Left lung (tissue), 10 donors: ENCODE results near the gene ACTR2. TPM values are rescaled to one million over a fixed set of nuclear protein-coding genes. Genes with fewer than 3 reads are reported as not detected.

Experiments used
- ATAC-seq: fragments of 200-7000 bp; cut with Tn5 transposase; one replicate; pipeline ENCODE4 v1.9.1; 2020; ENCODE audit warnings: moderate library complexity
- DNase-seq, 4 donors: peaks; one replicate each; pipeline ENCODE4 v3.0.0-alpha.2; 2013 to 2020
- H3K27ac ChIP-seq, 2 donors: fragments of 200-600 bp; sonication (generic) in 1 of 2; one replicate each; pipeline versions ENCODE4 v1.5.0 to v1.8.0; 2020 to 2021
- H3K27me3 ChIP-seq, 2 donors: fragments of 200-600 bp; sonication (generic) in 1 of 2; one replicate each; pipeline versions ENCODE4 v1.5.0 to v1.8.0; 2020 to 2021
- H3K36me3 ChIP-seq, 2 donors: fragments of 200-600 bp; sonication (generic) in 1 of 2; one replicate each; pipeline versions ENCODE4 v1.5.0 to v1.8.0; 2020 to 2021
- H3K4me1 ChIP-seq, 2 donors: fragments of 200-600 bp; one replicate each; pipeline ENCODE4 v1.8.0; 2021
- H3K4me3 ChIP-seq, 2 donors: fragments of 200-600 bp; sonication (generic) in 1 of 2; one replicate each; pipeline versions ENCODE4 v1.5.0 to v1.8.0; 2020 to 2021; ENCODE audit warnings: mild to moderate bottlenecking in 1 of 2
- H3K9me3 ChIP-seq, 2 donors: fragments of 200-600 bp; sonication (generic) in 1 of 2; one replicate each; pipeline versions ENCODE4 v1.5.0 to v1.8.0; 2020 to 2021
- CTCF ChIP-seq, 2 donors: fragments of 200-600 bp; sonication (generic) in 1 of 2; IDR thresholded peaks; one replicate each; pipeline versions ENCODE4 v1.5.0 to v1.8.0; 2021; ENCODE audit warnings: antibody characterized with exemption in 2 of 2
- intact Hi-C, 2 donors: fragments of 100-400 bp; cut with DNase I; formaldehyde crosslinking; loops; one replicate each; pipeline versions ENCODE4 v1.11.2 to v1.14.2; 2022
- polyA plus RNA-seq, 6 donors: library from polyadenylated mRNA; unstranded; fragments of 120-200 nt; gene quantifications; one replicate each; pipeline ENCODE4 v1.2.1, GENCODE V29; 2013; ENCODE audit not compliant: insufficient read length in 6 of 6
- total RNA-seq, 2 donors: library from RNA; stranded (reverse); fragmentation: NEBNext Ultra II Directional; extraction: Animal tissue kit (Norgen Biotek cat#: 25700); gene quantifications; one replicate each; pipeline ENCODE4 v1.2.1, GENCODE V29; 2021
- donor health status: DM: no; HTN: yes; CAD: no.
- donor health status: DM: no; HTN: no; CAD: no.

Gene ACTR2
- total and polyA plus RNA-seq, 8 donors = 157 to 314 (median 194) TPM

GRCh38 chr2:65263986-65264385 is 36.4 kb downstream of the ACTR2 start:
- no peak overlapping the region for H3K4me3 ChIP-seq
- no peak for DNase-seq
- TF ChIP-seq CTCF (IDR thresholded peaks at IDR 0.05) = no peak
- H3K27me3 ChIP-seq = no peaks in the 10 kb centered on the region
- intact Hi-C loops = no loop called here
- no peaks in the 10 kb centered on the region for H3K9me3 ChIP-seq
- ATAC-seq = no peak
- H3K27ac ChIP-seq = no peak overlapping the region
- H3K4me1 ChIP-seq = peaks cover 3 to 6% of the 10 kb centered on the region in 2 donors
- H3K36me3 ChIP-seq = peaks cover 0 to 95% of the 10 kb centered on the region in 2 donors

GRCh38 chr2:65264821-65265670 is 37.4 kb downstream of the ACTR2 start:
- intact Hi-C loops = loop anchor here in 1 of 2 donors (5.0 kb wide), 1 partner anchor 287 kb away; no protein-coding TSS in a partner anchor
- no peaks in the 10 kb centered on the region for H3K27me3 ChIP-seq
- peak in 2 of 4 donors; percentile 76 to 90 for DNase-seq
- H3K9me3 ChIP-seq = no peaks in the 10 kb centered on the region
- no peak overlapping the region for H3K4me3 ChIP-seq
- no peak overlapping the region for H3K27ac ChIP-seq
- H3K36me3 ChIP-seq = peaks cover 0 to 97% of the 10 kb centered on the region in 2 donors
- H3K4me1 ChIP-seq = peaks cover 3 to 6% of the 10 kb centered on the region in 2 donors
- peak; percentile 94 for ATAC-seq
- peak; percentile 49 to 56 for TF ChIP-seq CTCF (IDR thresholded peaks at IDR 0.05)

- intact Hi-C loops = loop anchor here in 1 of 2 donors (5.0 kb wide), 1 partner anchor 287 kb away; no protein-coding TSS in a partner anchor
- Histone ChIP-seq H3K27me3 (no peaks in the 10 kb centered on the region), H3K36me3 (peaks cover 0 to 97% of the 10 kb centered on the region in 2 donors), H3K27ac (no peak overlapping the region), H3K9me3 (no peaks in the 10 kb centered on the region), H3K4me1 (peaks cover 3 to 6% of the 10 kb centered on the region in 2 donors), H3K4me3 (no peak overlapping the region)
- no peak for TF ChIP-seq CTCF (IDR thresholded peaks at IDR 0.05)
- ATAC-seq (no peak), DNase-seq (no peak)
These were observed 38.0 kb downstream of the ACTR2 start for GRCh38 chr2:65265671-65266045.

- Histone ChIP-seq H3K4me3 (no peak overlapping the region), H3K9me3 (no peaks in the 10 kb centered on the region), H3K36me3 (peaks cover 0 to 94% of the 10 kb centered on the region in 2 donors), H3K4me1 (peaks cover 3 to 6% of the 10 kb centered on the region in 2 donors), H3K27me3 (no peaks in the 10 kb centered on the region), H3K27ac (no peak overlapping the region)
- TF ChIP-seq CTCF (IDR thresholded peaks at IDR 0.05) = no peak
- no peak for ATAC-seq
- intact Hi-C loops = loop anchor here in 1 of 2 donors (5.0 kb wide), 1 partner anchor 285 kb away; no protein-coding TSS in a partner anchor
- no peak for DNase-seq
These were observed 39.4 kb downstream of the ACTR2 start for GRCh38 chr2:65267008-65267407.

GRCh38 chr2:65268957-65269356 is 41.3 kb downstream of the ACTR2 start:
- ATAC-seq (no peak), DNase-seq (no peak)
- intact Hi-C loops = loop anchor here in 1 of 2 donors (5.0 kb wide), 1 partner anchor 283 kb away; no protein-coding TSS in a partner anchor
- no peaks in the 10 kb centered on the region for H3K27me3 ChIP-seq
- H3K4me3 ChIP-seq = no peak overlapping the region
- peaks cover 3 to 6% of the 10 kb centered on the region in 2 donors for H3K4me1 ChIP-seq
- no peak for TF ChIP-seq CTCF (IDR thresholded peaks at IDR 0.05)
- peaks cover 0 to 92% of the 10 kb centered on the region in 2 donors for H3K36me3 ChIP-seq
- H3K27ac ChIP-seq = no peak overlapping the region
- no peaks in the 10 kb centered on the region for H3K9me3 ChIP-seq
